NT2/D1 (cell line): ENCODE data around the gene LRP8.

Experiments used
- SUZ12 ChIP-seq: IDR thresholded peaks from 2 replicates; pipeline ENCODE4 v1.6.1; 2011; ENCODE audit not compliant: insufficient read length, insufficient read depth; ENCODE audit errors: extremely low read depth
- YY1 ChIP-seq: IDR thresholded peaks from 2 replicates; pipeline ENCODE4 v1.6.1; 2011; ENCODE audit not compliant: insufficient read length, insufficient read depth
- ZNF274 ChIP-seq: IDR thresholded peaks from 2 replicates; pipeline ENCODE4 v1.6.1; 2011; ENCODE audit warnings: mild to moderate bottlenecking, low read depth, low read length

DNA sequence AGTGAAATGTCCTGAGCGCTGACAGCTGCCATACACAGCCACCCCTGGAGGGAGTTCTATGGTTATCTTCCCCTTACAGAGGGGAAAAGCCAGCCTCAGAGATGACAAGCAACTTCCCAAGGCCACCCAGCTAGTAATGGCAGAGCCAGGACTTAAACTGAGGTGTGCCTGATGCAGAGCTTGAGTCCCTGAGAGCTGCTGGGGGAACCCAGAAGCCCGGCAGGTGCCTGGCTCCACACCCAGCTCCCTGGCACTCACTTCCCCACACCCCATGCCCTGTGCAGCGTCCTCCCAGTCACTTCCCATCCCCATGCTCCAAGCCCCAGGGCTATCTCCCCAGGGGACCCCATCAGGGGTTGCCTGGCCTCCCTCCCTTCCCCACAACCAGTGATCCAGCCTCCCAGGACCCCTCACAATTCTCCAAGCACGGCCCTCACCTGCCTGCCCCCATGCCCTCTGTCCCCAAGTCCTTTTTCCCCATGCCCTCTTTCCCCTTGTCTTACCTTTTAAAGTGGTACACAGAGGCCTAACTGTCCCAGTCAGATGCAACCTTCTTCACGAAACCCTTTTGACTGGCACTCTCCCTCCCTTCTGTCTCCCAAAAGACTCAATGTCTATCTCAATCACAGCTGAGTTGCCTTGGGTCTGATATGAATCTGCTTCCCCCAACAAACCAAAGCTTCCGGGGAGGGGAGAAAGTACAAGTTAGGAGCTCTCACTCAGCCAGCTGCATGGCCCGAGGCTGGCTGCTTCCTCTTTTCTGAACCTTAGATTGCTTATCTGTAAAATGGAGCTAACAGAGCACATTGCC is 39.8 kb upstream of the LRP8 start:
- TF ChIP-seq YY1 (no peak), SUZ12 (no peak), ZNF274 (no peak)
